ENCODE data around the gene BLMH.

The BLMH gene

GRCh38 chr17:30244853-30245385 lies 46.8 kb downstream of the BLMH start:
- peak; percentile 33 for DNase-seq (ENCODE audit: extremely low read depth, low read depth)
- no peak for TF ChIP-seq CTCF (IDR thresholded peaks at IDR 0.05; ENCODE audit: low read depth, low read length, missing control alignments)
- no peak overlapping the region for H3K4me3 ChIP-seq (replicated peaks; ENCODE audit: low read depth, low read length)

- DNase-seq (ENCODE audit: extremely low read depth, low read depth), result no peak
- no peak for TF ChIP-seq CTCF (IDR thresholded peaks at IDR 0.05; ENCODE audit: low read depth, low read length, missing control alignments)
- H3K4me3 ChIP-seq (replicated peaks; ENCODE audit: low read depth, low read length), result no peak overlapping the region
Observed at GRCh38 chr17:30243568-30243967, 48.2 kb downstream of the BLMH start.

- no peak for DNase-seq (ENCODE audit: extremely low read depth, low read depth)
- H3K4me3 ChIP-seq (replicated peaks; ENCODE audit: low read depth, low read length), result no peak overlapping the region
- no peak for TF ChIP-seq CTCF (IDR thresholded peaks at IDR 0.05; ENCODE audit: low read depth, low read length, missing control alignments)
Observed at GRCh38 chr17:30243002-30243401, 48.7 kb downstream of the BLMH start.

- no peak overlapping the region for H3K4me3 ChIP-seq (replicated peaks; ENCODE audit: low read depth, low read length)
- no peak for TF ChIP-seq CTCF (IDR thresholded peaks at IDR 0.05; ENCODE audit: low read depth, low read length, missing control alignments)
- no peak for DNase-seq (ENCODE audit: extremely low read depth, low read depth)
Observed at GRCh38 chr17:30241051-30241450, 50.7 kb downstream of the BLMH start.

- no peak for TF ChIP-seq CTCF (IDR thresholded peaks at IDR 0.05; ENCODE audit: low read depth, low read length, missing control alignments)
Observed at GRCh38 chr17:30240177-30240576, 51.6 kb downstream of the BLMH start.

GRCh38 chr17:30239089-30239462 lies 52.7 kb downstream of the BLMH start:
- H3K4me3 ChIP-seq (replicated peaks; ENCODE audit: low read depth, low read length), result no peak overlapping the region
- DNase-seq (ENCODE audit: extremely low read depth, low read depth), result no peak
- TF ChIP-seq CTCF (IDR thresholded peaks at IDR 0.05; ENCODE audit: low read depth, low read length, missing control alignments), result no peak

More at GRCh38 chr17:30240177-30240576, 51.6 kb downstream of the BLMH start:
- no peak for DNase-seq (ENCODE audit: extremely low read depth, low read depth)
- no peak overlapping the region for H3K4me3 ChIP-seq (replicated peaks; ENCODE audit: low read depth, low read length)

All from HFF-Myc (cell line).